ENCODE measurements around the gene SCN1A.

GRCh38 chr2:165959371-165959770 lies 168.4 kb downstream of the SCN1A start:
- TF ChIP-seq, protein P1, sequence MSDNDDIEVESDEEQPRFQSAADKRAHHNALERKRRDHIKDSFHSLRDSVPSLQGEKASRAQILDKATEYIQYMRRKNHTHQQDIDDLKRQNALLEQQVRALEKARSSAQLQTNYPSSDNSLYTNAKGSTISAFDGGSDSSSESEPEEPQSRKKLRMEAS (CRISPR knock-in tag; IDR thresholded peaks at IDR 0.05), result no peak
- TF ChIP-seq, protein P2, sequence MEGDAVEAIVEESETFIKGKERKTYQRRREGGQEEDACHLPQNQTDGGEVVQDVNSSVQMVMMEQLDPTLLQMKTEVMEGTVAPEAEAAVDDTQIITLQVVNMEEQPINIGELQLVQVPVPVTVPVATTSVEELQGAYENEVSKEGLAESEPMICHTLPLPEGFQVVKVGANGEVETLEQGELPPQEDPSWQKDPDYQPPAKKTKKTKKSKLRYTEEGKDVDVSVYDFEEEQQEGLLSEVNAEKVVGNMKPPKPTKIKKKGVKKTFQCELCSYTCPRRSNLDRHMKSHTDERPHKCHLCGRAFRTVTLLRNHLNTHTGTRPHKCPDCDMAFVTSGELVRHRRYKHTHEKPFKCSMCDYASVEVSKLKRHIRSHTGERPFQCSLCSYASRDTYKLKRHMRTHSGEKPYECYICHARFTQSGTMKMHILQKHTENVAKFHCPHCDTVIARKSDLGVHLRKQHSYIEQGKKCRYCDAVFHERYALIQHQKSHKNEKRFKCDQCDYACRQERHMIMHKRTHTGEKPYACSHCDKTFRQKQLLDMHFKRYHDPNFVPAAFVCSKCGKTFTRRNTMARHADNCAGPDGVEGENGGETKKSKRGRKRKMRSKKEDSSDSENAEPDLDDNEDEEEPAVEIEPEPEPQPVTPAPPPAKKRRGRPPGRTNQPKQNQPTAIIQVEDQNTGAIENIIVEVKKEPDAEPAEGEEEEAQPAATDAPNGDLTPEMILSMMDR (IDR thresholded peaks at IDR 0.05), result no peak
- no peak for TF ChIP-seq ATF2 (CRISPR knock-in tag; IDR thresholded peaks at IDR 0.05; ENCODE audit: borderline replicate concordance, low read depth)
- TF ChIP-seq, protein P3, sequence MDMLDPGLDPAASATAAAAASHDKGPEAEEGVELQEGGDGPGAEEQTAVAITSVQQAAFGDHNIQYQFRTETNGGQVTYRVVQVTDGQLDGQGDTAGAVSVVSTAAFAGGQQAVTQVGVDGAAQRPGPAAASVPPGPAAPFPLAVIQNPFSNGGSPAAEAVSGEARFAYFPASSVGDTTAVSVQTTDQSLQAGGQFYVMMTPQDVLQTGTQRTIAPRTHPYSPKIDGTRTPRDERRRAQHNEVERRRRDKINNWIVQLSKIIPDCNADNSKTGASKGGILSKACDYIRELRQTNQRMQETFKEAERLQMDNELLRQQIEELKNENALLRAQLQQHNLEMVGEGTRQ (CRISPR knock-in tag; IDR thresholded peaks at IDR 0.05), result no peak
- no peak for TF ChIP-seq E2F4 (CRISPR knock-in tag; IDR thresholded peaks at IDR 0.05; ENCODE audit: borderline replicate concordance, low read depth)
- no peak for TF ChIP-seq NFATC4 (CRISPR knock-in tag; IDR thresholded peaks at IDR 0.05)
- no peak for TF ChIP-seq JUN (CRISPR knock-in tag; IDR thresholded peaks at IDR 0.05)

Data from WTC11 (cell line).